ENCODE measurements around the gene SPATA31D1.

The SPATA31D1 gene

DNA sequence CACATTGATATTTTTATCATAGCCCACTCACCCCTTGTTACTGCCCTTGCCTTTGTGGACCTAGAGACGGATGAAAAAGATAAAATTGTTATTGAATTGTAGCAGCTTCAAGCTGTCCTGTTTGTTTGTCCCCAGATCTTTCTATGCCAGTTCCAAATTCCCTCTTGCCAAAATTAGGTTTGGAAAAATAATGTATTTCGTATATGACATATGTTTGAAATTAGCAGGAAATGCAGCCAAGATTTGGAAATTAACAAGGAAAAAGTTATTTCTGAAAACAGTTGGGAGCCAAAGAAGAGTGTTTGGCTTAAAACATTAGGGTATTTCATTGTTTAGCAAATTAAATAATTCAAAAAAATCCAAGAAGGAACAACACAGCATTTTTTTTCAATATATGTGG, 33.5 kb downstream of the SPATA31D1 start:
- DNase-seq, result no peak

- DNase-seq, result no peak
Observed at GRCh38 chr9:82024908-82025307, 36.3 kb downstream of the SPATA31D1 start.

DNA sequence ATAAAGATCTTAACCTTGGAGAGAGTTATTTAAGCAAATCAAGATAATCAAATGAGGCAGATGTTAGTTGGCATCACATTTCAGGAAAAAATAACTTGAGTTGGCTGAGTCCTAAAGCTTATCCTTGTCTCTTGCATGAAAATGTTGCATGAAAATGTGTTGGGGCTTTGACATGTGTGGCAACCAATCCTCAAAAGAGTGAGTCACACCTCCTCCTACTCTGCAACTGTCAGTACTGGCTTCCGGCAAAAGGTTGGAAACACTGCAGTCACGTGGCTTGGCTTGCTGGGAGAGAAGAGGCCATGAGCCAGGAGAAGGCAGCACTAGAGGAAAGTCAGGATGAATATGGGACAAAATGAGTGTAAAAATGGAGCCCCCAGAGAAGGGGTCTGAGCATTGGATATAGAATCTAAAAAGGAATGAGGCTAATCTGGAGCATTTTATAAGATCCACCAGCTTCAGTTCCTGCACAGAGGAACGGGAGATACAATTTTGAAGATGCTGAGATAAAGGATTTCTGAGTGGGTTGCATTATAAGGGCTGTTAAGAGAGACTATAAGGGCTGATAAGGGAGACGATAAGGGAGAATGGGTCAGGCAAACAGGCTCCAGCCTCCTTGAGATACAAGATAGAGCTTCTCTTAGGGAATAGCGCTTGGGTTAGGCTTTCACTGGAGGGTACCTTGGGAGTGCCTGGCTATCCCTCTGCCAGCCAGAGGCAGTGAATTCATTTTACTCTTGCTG, 43.1 kb downstream of the SPATA31D1 start:
- no peak for DNase-seq

- no peak for DNase-seq
Observed at GRCh38 chr9:82034956-82035731, 46.6 kb downstream of the SPATA31D1 start.

GRCh38 chr9:82036086-82036485, 47.5 kb downstream of the SPATA31D1 start:
- no peak for DNase-seq

GRCh38 chr9:82037126-82037525, 48.6 kb downstream of the SPATA31D1 start:
- no peak for DNase-seq

GRCh38 chr9:82038897-82039296, 50.3 kb downstream of the SPATA31D1 start:
- no peak for DNase-seq

All from inflammatory macrophage (primary cell).